K562 (cell line): ENCODE data around the gene TRERF1. TPM values are rescaled to one million over a fixed set of nuclear protein-coding genes. Genes with fewer than 3 reads are reported as not detected.

Experiments used
- GATAD2A ChIP-seq: fragments of 450-650 bp; IDR thresholded peaks from 2 replicates; pipeline ENCODE4 v1.6.1; 2017
- GTF3C2 ChIP-seq: IDR thresholded peaks from 3 replicates; pipeline ENCODE4 v1.6.1; 2011; ENCODE audit warnings: borderline replicate concordance, mild to moderate bottlenecking, moderate library complexity; ENCODE audit not compliant: insufficient read length; ENCODE audit errors: extremely low read depth
- HIVEP1 ChIP-seq: fragments of 250-450 bp; sonication (Bioruptor Pico); IDR thresholded peaks from 2 replicates; pipeline ENCODE4 v1.4.0; 2020; ENCODE audit warnings: mild to moderate bottlenecking
- HMG20B ChIP-seq: fragments of 250-450 bp; sonication (Bioruptor Pico); IDR thresholded peaks from 2 replicates; pipeline ENCODE4 v1.5.0; 2021; ENCODE audit warnings: mild to moderate bottlenecking
- SRF ChIP-seq, 2 experiments: fragments of 250-450, 450-650 bp in 1 of 2; sonication (Bioruptor Pico) in 1 of 2; sonication (generic) in 1 of 2; formaldehyde crosslinking; IDR thresholded peaks; 2 replicates each; pipeline versions ENCODE4 v1.5.0 to v1.5.1; 2020 to 2022; ENCODE audit warnings: mild to moderate bottlenecking in 1 of 2, missing genetic modification reagents in 1 of 2
- USF1 ChIP-seq: sonication (generic); formaldehyde crosslinking; IDR thresholded peaks from 2 replicates; pipeline ENCODE4 v1.9.0; 2022; ENCODE audit warnings: mild to moderate bottlenecking, missing genetic modification reagents
- ZNF143 ChIP-seq: sonication (generic); formaldehyde crosslinking; IDR thresholded peaks from 2 replicates; pipeline ENCODE4 v1.9.0; 2022; ENCODE audit warnings: mild to moderate bottlenecking, missing genetic modification reagents
- ZNF444 ChIP-seq: fragments of 250-450 bp; sonication (Bioruptor Pico); IDR thresholded peaks from 2 replicates; pipeline ENCODE4 v1.4.0; 2020; ENCODE audit warnings: mild to moderate bottlenecking, moderate library complexity
- polyA plus RNA-seq, 8 experiments: library from polyadenylated mRNA; depleted of rRNA in 4 of 8; stranded (reverse) in 5 of 8; unstranded in 3 of 8; fragments of >200 nt; fragmentation: Nextera tagmentation in 2 of 8; fragmentation: Illumina TruSeq in 1 of 8; extraction: Ambion mirVana in 2 of 8; extraction: Trizol in 1 of 8; gene quantifications; 2 replicates each; pipeline versions ENCODE4 v1.2.1 to v1.2.3, GENCODE V29; 2011 to 2014; ENCODE audit warnings: inconsistent platforms in 1 of 8, missing spikeins in 1 of 8
- total RNA-seq, 7 experiments: library from RNA; depleted of rRNA in 6 of 7; stranded (reverse); fragments of >200 nt in 6 of 7; fragmentation: Illumina TruSeq in 2 of 7; extraction: Trizol in 2 of 7; gene quantifications; 2 replicates each; pipeline versions ENCODE4 v1.2.1 to v1.2.3, GENCODE V29; 2011 to 2021; ENCODE audit warnings: low replicate concordance in 1 of 7

TRERF1 gene
- total and polyA plus RNA-seq, 9 of the 15 experiments (the other 6 are each of a cell fraction or from before 2014, with no cell fraction given): 0.04 to 0.20 (median 0.07) TPM; not detected in 3

- TF ChIP-seq ZNF143 (CRISPR knock-in tag) (no peak), USF1 (no peak), ZNF444 (no peak), SRF (CRISPR knock-in tag; IDR thresholded peaks at IDR 0.05) (no peak), HIVEP1 (CRISPR knock-in tag) (no peak), GATAD2A (no peak), GTF3C2 (no peak), HMG20B (CRISPR knock-in tag) (no peak)
Measured at GRCh38 chr6:42405021-42405420, 46.7 kb downstream of the TRERF1 start (continued).
